Hepatic stellate cell (primary cell): Measurements from ENCODE around the gene DRGX.

Experiments used
- DNase-seq: peaks from one replicate; pipeline ENCODE4 v3.0.0; 2011; ENCODE audit warnings: low spot score

DRGX gene

DNA sequence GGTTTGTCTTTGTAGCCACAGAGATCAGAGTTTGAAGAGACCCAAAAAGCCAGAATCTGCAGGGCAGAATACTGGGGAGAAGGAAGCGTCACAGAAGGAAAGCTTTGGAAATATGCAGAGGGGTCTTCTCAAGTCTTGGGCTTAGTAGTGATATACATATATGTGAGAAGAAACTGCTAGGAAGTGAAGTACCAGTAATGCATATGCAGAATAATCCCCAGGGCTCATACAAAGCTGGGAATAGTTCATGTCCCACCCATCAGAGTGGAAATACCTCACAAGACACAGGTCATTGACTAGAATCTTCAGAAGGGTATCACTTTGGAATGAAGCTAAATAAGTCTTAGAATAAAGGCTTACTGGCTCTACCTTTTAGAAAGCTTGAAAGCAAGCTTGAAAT, 57.3 kb downstream of the DRGX start:
- no peak for DNase-seq

DNA sequence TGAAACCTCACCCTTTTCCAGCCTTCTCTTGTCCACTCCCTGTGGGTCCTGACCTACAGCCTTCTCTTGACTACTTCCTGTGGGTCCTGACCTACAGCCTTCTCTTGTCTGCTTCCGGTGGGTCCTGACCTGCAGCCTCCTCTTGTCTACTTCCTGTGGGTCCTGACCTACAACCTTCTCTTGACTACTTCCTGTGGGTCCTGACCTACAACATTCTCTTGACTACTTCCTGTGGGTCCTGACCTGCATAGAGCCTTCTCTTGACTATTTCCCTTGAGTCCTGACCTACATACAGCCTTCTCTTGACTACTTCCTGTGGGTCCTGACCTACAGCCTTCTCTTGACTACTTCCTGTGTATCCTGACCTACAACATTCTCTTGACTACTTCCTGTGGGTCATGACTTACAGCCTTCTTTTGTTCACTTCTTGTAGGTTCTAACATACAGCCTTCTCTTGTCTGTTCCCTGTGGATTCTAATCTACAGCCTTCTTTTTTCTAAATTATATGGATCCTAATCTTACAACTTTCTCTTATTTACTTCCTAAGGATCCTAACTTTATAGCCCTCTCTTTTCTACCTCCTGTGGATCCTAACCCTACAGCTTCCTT, 60.4 kb downstream of the DRGX start:
- DNase-seq: no peak

DNA sequence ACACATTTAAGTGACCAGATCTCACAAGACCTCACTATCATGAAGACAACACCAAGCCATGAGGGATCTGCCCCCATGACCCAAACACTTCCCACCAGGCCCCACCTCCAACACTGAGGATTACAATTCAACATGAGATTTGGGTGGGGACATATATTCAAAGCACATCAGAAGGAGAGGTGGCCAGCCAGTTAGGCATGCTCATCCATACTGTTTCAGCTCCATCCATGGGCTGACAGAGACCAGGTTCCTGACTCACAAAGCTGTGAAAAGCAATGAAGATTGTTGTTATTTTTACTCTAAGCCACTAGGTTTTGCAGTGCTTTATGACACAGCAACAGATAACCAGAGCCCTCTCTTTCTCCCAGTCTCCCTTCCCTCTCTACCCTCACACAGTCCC, 60.9 kb downstream of the DRGX start:
- DNase-seq: no peak

- no peak for DNase-seq
These were observed 62.7 kb downstream of the DRGX start for GRCh38 chr10:49333192-49333591.

GRCh38 chr10:49332768-49333167, 63.1 kb downstream of the DRGX start:
- DNase-seq: no peak

GRCh38 chr10:49332333-49332732, 63.6 kb downstream of the DRGX start:
- no peak for DNase-seq

GRCh38 chr10:49331431-49331830, 64.5 kb downstream of the DRGX start:
- DNase-seq: no peak

DNA sequence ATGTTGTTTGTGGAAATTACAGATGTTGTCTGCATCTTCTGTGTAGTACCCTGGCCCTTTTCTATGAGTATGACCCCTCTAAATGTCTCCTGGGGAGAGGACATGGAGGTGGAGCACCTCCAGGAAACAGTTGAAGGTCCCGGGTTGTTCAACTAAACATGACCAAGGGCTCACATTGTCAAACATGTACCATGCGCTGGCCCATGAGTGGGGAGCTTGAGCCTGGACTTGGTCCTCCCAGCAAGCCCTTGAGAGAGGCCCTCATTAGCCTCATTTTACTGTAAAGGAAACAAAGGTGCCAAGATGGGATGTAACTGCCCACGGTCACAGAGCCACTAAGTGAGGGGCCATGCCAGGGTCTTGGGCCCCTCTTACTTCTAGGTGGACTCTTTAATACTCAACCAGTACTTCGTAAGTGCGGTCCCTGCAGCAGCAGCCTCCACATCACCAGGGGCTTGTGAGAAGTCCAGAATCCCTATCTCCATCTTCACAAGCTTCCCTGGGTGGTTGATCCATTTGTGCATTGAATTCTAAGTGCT, 65.7 kb downstream of the DRGX start:
- DNase-seq: no peak

- DNase-seq: no peak
These were observed 66.8 kb downstream of the DRGX start for GRCh38 chr10:49329146-49329505.

GRCh38 chr10:49328401-49329145, 67.3 kb downstream of the DRGX start:
- no peak for DNase-seq

DNA sequence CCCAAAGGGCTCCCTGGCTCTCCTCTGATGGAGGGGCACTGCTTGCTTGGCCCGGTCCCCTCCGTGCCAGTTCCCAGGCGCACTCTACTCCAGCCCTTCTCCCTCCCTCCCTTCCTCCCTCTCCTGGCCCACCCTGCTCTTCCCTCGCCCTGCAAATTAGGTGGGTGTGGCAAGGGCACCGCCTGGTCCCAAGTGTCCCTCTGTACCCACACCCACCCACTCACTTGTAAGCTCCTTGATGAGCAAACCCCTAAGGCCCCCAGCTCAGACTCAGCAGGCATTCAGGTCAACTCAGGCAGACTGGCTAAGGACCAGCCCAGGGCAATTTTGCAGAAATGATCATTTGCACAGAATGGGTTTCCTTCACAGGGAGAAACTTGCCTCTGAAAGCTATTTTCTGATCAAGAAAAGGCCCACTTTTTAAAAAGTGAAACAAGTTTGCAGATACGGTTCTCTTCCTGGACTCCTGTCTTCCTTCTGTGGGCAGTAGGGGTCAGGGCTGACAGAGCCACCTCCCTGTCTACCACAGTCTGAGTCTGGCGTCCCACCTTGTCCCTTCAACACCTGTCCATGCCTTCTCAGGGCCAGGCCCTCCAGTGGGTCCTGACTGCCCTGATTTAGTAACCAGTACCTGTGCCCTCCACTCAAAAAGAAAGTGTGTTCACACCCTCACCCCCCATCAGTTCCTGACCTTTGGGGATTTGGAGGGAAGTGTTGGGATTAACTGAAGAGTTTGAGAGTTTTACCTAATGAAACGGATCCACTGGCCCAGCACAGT, 68.7 kb downstream of the DRGX start:
- DNase-seq: no peak

- no peak for DNase-seq
These were observed 69.7 kb downstream of the DRGX start for GRCh38 chr10:49325916-49326783.

- no peak for DNase-seq
These were observed 70.6 kb downstream of the DRGX start for GRCh38 chr10:49325131-49325915.

DNA sequence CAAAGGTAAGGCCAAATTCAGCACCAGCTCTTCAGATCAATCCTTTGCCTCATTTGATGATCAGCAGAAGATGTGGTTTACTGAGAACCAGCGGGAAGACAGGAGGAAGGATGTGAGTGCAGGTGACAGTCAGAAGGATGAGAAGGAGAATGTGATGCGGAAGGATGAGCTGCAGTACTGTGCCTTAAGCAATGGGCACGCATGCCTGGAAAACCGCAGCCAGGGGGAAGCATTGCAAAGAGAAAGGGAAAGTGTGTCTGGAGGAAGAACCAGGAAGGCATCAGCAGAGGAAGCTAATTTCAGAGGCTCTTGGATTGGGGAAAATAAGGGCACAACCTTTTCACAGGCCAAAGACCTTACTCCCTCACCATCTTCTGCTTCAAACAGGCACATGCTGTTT, 71.2 kb downstream of the DRGX start:
- no peak for DNase-seq

- DNase-seq: no peak
These were observed 72.0 kb downstream of the DRGX start for GRCh38 chr10:49323896-49324270.

- DNase-seq: no peak
These were observed 72.6 kb downstream of the DRGX start for GRCh38 chr10:49323171-49323895.

- no peak for DNase-seq
These were observed 73.3 kb downstream of the DRGX start for GRCh38 chr10:49322371-49323170.

DNA sequence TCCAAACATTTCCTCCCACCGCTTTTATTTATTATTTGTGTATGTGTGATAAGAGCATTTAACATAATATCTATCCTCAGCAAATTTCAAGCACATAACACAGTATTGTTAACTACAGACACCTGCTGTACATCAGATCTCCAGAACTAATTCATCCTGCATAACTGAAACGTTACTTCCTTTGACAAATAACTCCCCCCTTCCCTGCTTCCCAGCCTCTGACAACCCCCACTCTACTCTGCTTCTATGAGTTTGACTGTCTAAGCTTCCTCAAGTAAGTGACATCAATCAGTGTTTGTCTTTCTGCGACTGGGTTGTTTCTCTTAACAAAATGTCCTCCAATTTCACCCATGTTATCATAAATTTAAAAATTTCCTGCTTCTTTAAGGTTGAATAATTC, 74.9 kb downstream of the DRGX start:
- DNase-seq: no peak

- no peak for DNase-seq
These were observed 75.7 kb downstream of the DRGX start for GRCh38 chr10:49320191-49320590.

DNA sequence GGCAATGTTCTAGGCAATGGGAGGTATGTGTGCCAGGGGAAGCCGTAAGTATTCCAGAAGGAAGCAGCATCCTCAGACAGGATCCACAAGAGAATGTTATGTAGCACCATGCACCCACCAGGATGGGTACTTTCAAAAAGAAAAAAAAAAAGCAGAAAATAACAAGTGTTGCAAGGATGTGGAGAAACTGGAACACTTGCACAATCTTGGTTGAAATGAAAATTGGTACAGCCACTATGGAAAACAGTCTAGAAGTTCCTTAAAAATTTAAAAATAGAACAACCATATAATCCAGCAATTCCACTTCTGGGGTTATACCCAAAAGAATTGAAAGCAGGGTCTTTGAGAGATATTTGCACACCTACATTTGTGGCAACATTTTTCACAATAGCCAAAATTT, 76.7 kb downstream of the DRGX start:
- DNase-seq: no peak
